KMS-11 (cell line): ENCODE measurements around the gene INPP5B.
A peak's percentile ranks its signal among the peaks of the same experiment; 100 is the strongest.

Source experiments
- H2AFZ ChIP-seq: fragments of 200-600 bp; sonication (generic); 2 replicates; pipeline ENCODE4 v1.6.1; 2016; ENCODE audit warnings: antibody characterized with exemption, mixed run types, low read depth
- H3K27ac ChIP-seq: fragments of 200-600 bp; sonication (generic); 2 replicates; pipeline ENCODE4 v1.6.1; 2016; ENCODE audit warnings: mild to moderate bottlenecking, mixed run types
- H3K27me3 ChIP-seq: fragments of 200-600 bp; sonication (generic); 2 replicates; pipeline ENCODE4 v1.6.1; 2017; ENCODE audit warnings: mild to moderate bottlenecking, low read depth, mixed run types, moderate library complexity; ENCODE audit not compliant: insufficient read depth
- H3K36me3 ChIP-seq: fragments of 200-600 bp; sonication (generic); 2 replicates; pipeline ENCODE4 v1.6.1; 2017; ENCODE audit warnings: mild to moderate bottlenecking, mixed run types; ENCODE audit not compliant: insufficient read depth
- H3K4me1 ChIP-seq: fragments of 200-600 bp; sonication (generic); 2 replicates; pipeline ENCODE4 v1.6.1; 2016; ENCODE audit warnings: mild to moderate bottlenecking, low read depth, mixed run types; ENCODE audit not compliant: poor library complexity, severe bottlenecking
- H3K4me2 ChIP-seq: fragments of 200-600 bp; sonication (generic); 2 replicates; pipeline ENCODE4 v1.7.0; 2016; ENCODE audit warnings: mild to moderate bottlenecking, mixed run types
- H3K4me3 ChIP-seq: fragments of 200-600 bp; sonication (generic); IDR thresholded peaks from 2 replicates; pipeline ENCODE4 v1.6.1; 2017; ENCODE audit warnings: low read depth, low read length, mixed read lengths; ENCODE audit not compliant: insufficient read depth
- H3K79me2 ChIP-seq: fragments of 200-600 bp; sonication (generic); 2 replicates; pipeline ENCODE4 v1.6.1; 2016; ENCODE audit warnings: low read depth, mixed run types; ENCODE audit not compliant: insufficient read depth
- H3K9ac ChIP-seq: fragments of 200-600 bp; sonication (generic); 2 replicates; pipeline ENCODE4 v1.6.1; 2016; ENCODE audit warnings: mild to moderate bottlenecking, mixed run types
- H4K20me1 ChIP-seq: fragments of 200-600 bp; sonication (generic); 2 replicates; pipeline ENCODE4 v1.6.1; 2016; ENCODE audit warnings: mild to moderate bottlenecking, mixed run types; ENCODE audit not compliant: insufficient read depth
- TF ChIP-seq, protein P1 (sequence below): fragments of 200-600 bp; sonication (generic); conservative IDR thresholded peaks from 2 replicates; pipeline ENCODE4 v1.6.1; 2017; ENCODE audit warnings: low read depth, mild to moderate bottlenecking, antibody characterized with exemption, low read length, moderate library complexity, mixed read lengths

Gene INPP5B

DNA sequence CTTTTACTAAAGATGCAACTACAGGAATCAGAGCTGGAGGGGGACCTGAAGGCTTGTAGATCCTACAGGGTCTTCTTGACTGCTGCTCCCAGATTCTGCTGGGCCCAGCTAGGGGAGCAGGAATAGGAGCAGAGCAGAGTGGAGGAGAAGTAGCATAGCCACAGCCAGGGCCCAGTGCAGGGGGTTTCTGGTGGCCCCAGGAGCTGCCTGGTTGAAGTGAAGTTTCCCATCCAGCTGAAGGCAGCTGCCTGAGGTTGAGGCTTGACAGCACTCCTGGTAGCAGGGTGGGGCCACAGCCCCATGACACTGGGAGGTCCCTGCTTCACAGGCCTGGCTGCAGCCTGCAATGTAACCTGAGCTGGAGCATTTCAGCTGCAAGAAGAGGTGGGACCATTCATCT, 2.0 kb upstream of the INPP5B start:
- Histone ChIP-seq H2AFZ (no peak overlapping the region), H4K20me1 (no peaks in the 10 kb centered on the region), H3K27ac (no peak overlapping the region), H3K36me3 (no peaks in the 10 kb centered on the region), H3K79me2 (no peaks in the 10 kb centered on the region), H3K27me3 (no peaks in the 10 kb centered on the region), H3K9ac (no peak overlapping the region), H3K4me1 (peaks cover 9% of the 10 kb centered on the region), H3K4me2 (no peak overlapping the region), H3K4me3 (no peak overlapping the region)
- TF ChIP-seq, protein P1, sequence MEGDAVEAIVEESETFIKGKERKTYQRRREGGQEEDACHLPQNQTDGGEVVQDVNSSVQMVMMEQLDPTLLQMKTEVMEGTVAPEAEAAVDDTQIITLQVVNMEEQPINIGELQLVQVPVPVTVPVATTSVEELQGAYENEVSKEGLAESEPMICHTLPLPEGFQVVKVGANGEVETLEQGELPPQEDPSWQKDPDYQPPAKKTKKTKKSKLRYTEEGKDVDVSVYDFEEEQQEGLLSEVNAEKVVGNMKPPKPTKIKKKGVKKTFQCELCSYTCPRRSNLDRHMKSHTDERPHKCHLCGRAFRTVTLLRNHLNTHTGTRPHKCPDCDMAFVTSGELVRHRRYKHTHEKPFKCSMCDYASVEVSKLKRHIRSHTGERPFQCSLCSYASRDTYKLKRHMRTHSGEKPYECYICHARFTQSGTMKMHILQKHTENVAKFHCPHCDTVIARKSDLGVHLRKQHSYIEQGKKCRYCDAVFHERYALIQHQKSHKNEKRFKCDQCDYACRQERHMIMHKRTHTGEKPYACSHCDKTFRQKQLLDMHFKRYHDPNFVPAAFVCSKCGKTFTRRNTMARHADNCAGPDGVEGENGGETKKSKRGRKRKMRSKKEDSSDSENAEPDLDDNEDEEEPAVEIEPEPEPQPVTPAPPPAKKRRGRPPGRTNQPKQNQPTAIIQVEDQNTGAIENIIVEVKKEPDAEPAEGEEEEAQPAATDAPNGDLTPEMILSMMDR: no peak

DNA sequence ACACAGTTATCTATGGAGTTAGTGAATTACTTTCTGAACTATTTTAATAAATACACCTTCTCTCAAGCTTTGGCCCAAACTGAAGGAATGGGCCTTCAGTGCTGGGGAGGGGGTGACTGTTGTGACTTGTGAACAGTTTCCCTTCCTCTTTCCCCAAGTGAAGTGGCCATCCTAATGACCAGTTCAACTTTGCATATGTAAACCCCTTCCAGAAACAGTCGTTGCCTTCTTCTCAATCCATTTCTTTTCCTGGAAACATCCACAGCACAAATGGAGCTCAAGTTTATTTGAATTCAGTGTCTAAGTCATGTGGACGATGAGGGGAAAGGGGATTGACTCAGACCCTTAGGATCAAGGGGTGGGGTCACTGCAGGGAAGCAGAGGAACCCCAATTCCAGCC, 1.3 kb upstream of the INPP5B start:
- no peaks in the 10 kb centered on the region for H3K36me3 ChIP-seq
- peaks cover 9% of the 10 kb centered on the region for H3K4me1 ChIP-seq
- H2AFZ ChIP-seq: no peak overlapping the region
- no peak overlapping the region for H3K9ac ChIP-seq
- H3K4me2 ChIP-seq: no peak overlapping the region
- H3K27ac ChIP-seq: no peak overlapping the region
- H3K27me3 ChIP-seq: no peaks in the 10 kb centered on the region
- no peaks in the 10 kb centered on the region for H4K20me1 ChIP-seq
- H3K79me2 ChIP-seq: no peaks in the 10 kb centered on the region
- H3K4me3 ChIP-seq: no peak overlapping the region
- TF ChIP-seq, protein P1: no peak

DNA sequence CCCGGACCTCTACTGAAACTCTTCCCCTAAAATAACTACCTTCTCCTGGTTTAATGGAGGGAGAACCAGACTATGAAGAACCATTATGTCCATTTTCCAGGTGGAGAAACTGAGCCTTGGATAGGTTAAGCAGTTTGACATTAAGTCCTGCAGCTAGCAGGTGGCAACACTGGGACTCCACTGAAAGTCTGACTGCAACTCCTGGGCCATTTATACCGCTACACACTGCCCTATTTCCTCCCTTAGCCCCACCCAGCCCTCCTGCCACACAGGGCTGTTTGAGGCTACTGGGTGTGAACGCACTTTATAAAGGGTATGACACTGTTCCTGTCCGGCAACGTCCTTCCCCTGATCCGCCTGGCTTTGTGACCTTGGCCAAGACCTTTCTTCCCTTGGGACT, 511 bp upstream of the INPP5B start:
- Histone ChIP-seq H3K4me3 (no peak overlapping the region), H2AFZ (peak overlapping the region; percentile 97), H3K4me2 (peak overlapping the region; percentile 72), H3K27ac (no peak overlapping the region), H3K36me3 (no peaks in the 10 kb centered on the region), H3K79me2 (no peaks in the 10 kb centered on the region), H3K9ac (peak overlapping the region; percentile 66; the same call in 1 of the 2 replicates), H3K4me1 (peaks cover 9% of the 10 kb centered on the region), H3K27me3 (no peaks in the 10 kb centered on the region), H4K20me1 (no peaks in the 10 kb centered on the region)
- TF ChIP-seq, protein P1: no peak

DNA sequence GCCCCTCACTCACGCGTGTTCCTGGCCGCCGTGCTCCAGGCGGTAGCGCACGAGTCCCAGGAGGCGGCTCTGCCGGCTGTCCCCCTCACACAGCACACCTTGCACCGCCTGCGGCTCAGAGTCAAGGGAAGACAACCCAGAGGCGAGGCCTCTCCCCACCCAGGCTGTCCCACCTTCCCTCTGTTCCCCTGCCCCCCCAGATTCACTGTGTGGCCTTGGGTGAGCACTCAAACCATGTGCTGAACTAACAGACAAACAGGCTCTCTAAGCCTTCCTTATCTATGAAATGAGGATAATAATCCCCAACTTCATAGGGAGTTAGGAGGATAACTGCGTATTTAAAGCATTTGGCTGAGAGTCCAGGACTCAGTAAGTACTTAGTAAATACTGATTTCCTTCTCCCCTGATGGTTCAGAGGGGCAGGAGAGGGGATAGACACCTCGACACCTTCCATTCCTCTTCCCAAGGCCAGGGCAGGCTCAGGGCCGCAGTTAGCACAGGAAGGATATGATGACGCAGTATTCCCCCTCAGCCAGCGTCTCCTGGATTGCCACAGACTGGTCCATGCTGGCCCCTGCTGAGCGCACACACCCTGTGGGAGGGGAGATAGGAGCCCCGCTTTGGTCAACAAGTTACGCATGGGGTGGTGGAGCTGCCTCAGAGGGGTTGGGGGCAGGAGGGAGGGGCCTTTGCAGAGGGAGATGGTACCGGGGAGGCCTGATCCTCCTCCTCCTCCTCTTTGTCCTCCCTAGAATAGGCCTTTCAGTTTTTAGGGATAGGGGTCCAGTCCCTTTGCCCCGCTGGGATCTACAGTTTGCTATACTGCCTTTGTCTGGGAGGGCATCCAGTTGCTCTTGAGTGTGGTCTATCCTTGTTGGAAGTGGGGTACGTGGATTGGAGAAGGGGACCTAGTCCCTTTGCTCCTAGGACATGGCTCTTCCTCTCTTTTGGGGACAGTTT, 830 bp downstream of the INPP5B start:
- H3K27ac ChIP-seq: peak overlapping the region; percentile 5; the same call in 1 of the 2 replicates

More for the DNA sequence above, 830 bp downstream of the INPP5B start:
- H4K20me1 ChIP-seq: no peaks in the 10 kb centered on the region
- TF ChIP-seq, protein P1: no peak
- H3K79me2 ChIP-seq: no peaks in the 10 kb centered on the region
- H3K4me1 ChIP-seq: peaks cover 9% of the 10 kb centered on the region
- H2AFZ ChIP-seq: peak overlapping the region; percentile 97; the same call in 1 of the 2 replicates
- peak overlapping the region; percentile 66; the same call in 1 of the 2 replicates for H3K9ac ChIP-seq
- H3K36me3 ChIP-seq: no peaks in the 10 kb centered on the region
- no peaks in the 10 kb centered on the region for H3K27me3 ChIP-seq
- peak overlapping the region; percentile 72 for H3K4me2 ChIP-seq
- no peak overlapping the region for H3K4me3 ChIP-seq
